ENCODE measurements around the gene BLVRB.
"Not testable (repeated sequence)": the region's sequence is repeated elsewhere in the genome, so short reads cannot be mapped to it uniquely, and the experiment has no call there.

BLVRB gene

DNA sequence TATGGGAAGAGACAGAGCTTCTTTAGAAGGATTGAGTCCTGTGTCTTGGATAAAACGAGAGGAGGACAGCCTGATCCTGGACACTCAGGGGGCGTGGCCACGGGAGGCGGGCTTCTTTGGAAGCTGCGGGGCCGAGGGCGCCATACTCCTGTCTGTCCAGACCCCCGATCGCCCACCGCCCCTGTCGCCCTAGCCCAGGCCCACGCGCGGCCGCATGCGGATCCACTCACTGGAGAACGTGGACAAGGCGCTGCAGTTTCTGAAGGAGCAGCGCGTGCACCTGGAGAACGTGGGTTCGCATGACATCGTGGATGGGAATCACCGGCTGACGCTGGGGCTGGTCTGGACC lies 24.3 kb upstream of the BLVRB start:
- in situ Hi-C loops (cut with HindIII; ENCODE audit: low sequenced_read_pairs): no loop called here

DNA sequence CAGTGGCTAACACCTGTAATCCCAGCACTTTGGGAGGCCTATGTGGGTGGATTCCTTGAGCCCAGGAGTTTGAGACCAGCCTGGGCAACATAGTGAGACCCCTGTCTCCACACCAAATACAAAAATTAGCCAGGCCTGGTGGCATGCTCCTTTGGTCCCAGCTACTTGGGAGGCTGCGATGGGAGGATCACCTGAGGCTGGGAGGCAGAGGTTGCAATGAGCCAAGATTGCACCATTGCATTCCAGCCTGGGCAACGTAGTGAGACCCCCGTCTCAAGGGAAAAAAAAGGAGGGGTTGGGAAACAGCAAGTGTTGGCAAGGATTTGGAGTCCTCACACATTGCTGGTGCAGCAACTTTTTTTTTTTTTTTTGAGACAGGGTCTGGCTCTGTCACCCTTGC lies 20.5 kb upstream of the BLVRB start:
- in situ Hi-C loops (cut with HindIII; ENCODE audit: low sequenced_read_pairs): no loop called here

DNA sequence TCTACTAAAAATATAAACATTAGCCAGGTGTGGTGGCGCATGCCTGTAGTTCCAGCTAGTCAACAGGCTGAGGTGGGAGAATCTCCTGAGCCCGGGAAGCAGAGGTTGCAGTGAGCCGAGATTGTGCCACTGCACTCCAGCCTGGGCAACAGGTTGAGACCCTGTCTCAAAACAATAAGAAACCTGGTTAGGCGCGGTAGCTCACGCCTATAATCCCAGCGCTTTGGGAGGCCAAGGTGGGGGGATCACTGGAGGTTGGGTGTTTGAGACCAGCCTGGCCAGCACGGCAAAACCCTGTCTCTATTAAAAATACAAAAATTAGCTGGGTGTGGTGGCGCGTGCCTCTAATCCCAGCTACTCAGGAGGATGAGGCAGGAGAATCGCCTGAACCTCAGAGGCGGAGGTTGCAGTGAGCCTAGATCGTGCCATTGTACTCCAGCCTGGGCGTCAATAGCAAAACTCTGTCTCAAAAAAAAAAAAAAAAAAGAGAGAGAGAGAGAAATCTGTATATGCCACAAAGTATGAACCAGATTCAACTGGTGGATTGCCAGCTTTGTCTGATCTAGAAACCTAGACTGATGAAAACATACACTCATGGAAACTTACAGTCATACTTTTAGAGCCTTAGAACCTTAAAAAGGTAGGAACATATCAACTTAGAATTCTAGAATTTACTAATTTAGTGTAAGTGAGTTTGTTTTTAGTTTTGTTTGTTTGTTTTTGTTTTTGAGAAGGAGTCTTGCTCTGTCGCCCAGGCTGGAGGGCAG lies 10.5 kb upstream of the BLVRB start:
- in situ Hi-C loops (cut with HindIII; ENCODE audit: low sequenced_read_pairs): not testable (repeated sequence)

DNA sequence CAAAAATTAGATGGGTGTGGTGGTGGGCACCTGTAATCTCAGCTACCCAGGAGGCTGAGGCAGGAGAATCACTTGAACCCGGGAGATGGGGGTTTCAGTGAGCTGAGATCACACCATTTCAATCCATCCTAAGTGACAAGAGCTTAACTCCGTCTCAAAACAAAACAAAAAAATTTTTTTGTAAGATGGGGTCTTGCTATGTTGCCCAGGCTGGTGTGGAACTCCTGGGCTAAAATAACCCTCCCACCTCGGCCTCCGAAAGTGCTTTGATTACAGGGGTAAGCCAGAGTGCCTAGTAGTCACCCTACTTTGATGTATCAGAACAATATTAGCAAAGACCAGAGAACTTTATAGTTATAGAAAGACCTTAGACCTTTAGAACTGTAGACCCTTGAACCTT lies 9.2 kb upstream of the BLVRB start:
- in situ Hi-C loops (cut with HindIII; ENCODE audit: low sequenced_read_pairs): no loop called here

DNA sequence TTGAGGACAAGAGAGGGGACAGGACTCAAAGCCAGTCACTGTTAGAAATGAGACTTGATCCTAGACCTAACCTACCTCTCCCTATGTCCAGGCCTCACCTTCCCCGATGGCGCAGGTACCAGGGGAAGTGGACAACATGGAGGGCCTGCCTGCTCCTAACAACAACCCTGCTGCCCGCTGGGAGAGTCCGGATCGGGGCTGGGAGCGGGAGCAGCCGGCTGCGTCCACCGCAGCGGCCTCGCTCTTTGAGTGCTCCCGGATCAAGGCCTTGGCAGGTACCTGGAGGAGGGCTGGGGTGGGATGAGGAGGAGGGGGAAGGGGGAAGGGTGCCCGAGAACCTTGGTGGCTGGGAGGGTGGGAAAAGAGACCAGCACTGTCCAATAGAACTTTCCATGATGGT lies 7.0 kb upstream of the BLVRB start:
- in situ Hi-C loops (cut with HindIII; ENCODE audit: low sequenced_read_pairs): no loop called here

DNA sequence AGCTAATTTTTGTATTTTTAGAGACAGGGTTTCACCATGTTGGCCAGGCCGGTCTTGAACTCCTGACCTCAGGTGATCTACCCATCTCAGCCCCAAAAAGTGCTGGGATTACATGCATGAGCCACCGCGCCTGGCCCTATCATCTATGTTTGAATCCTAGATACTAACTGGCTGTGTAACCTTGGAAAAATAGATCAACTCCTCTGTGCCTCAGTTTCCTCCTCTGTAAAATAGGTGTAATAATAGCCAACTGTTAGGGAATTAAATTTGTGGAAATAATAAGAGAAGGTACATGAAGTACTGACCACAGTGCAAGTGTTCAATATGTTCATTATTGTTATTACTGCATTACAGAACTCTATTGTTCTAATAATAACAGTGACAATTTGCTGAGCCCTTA lies 5.6 kb upstream of the BLVRB start:
- in situ Hi-C loops (cut with HindIII; ENCODE audit: low sequenced_read_pairs): no loop called here

DNA sequence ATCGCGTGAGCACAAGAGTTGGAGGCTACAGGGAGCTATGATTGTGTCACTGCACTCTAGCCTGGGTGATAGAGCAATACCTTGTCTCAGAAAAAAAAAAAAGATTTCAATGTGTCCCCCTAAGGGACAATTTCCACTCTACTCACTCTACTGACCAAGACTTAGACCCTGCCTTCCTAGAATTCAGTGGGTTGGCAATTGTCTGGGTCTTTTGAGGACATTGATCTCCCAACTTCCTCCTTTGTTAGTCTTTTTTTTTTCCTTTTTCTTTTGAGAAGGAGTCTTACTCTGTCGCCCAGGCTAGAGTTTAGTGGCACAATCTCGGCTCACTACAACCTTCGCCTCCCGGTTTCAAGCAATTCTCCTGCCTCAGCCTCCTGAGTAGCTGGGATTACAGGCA lies 3.5 kb upstream of the BLVRB start:
- in situ Hi-C loops (cut with HindIII; ENCODE audit: low sequenced_read_pairs): no loop called here

DNA sequence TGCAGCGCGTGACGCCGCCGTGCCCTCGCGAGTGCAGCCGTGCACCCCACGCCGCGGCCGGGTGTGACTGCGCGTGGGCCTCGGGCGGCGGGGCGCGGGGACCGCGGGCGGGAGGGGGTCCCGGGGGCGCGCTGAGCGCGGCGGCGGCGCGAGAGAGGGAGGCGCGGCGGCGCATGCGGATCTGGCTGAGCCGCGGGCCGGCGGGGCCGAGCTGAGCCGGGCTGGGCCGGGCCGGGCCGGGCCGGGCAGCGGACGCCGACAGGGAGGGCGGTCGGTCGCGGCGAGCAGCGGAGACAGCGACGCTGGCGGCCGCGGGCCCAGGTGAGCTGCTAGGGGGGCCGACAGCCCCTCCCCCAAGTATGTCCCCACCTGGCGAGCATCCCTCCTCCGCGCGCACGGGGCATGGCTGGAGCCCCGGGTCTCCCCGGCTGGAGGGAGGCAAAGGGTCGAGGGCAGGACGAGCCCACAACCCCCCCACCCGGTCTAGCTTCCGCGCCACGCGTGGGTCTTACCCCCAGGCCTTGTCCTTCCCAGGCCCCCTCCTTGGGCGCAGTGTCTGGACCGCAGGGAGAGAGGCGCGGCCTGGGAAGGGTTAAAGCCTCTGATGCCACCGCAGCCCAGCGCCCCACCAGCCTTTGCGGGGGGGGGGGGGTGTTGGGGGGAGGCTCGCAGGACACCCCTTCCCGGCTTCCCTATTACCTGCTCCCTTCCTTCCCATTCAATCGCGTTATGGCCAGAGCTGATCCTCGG lies 1.6 kb upstream of the BLVRB start, which contains the start of gene SPTBN4:
TSS of gene SPTBN4 (plus strand) at position 17 of the 750 bp plus-strand sequence. CDS start 5,621 bp downstream, outside the sequence.
- in situ Hi-C loops (cut with HindIII; ENCODE audit: low sequenced_read_pairs): no loop called here

DNA sequence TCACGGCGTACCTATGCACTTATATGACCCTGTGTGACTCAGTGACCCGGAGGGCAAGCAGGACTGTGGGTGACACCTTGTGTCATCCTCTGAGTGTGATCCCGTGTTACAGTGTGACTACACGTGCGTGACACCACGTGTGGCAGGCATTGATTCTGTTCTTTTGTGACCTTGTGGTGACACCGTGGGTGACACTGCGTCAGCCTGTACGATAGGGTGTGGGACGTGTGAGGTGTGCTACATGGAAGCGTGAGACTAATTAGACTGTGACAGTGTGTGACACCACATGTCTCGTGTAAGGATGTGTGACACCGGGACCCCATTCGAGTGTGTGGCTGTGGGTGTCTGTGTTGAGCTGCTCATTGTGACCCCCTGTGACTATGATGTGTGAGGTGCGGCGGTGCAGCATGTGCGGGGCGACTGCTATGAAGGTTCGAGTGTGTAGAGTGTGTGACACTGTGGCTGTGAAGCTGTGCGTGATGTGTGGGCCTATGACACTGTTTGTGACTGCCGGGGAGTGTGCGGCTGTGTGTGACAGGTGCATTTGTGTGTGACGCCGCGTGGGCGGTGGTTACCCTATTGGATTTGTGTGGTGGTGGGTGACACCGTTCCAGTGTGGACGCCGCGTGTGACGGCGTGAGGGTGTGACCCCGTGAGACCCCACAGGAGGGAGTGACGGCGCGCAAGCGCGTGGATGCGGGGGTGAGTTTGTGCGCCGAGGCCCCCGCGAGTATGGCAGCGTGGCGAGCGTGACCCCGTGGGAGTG lies 857 bp upstream of the BLVRB start:
- in situ Hi-C loops (cut with HindIII; ENCODE audit: low sequenced_read_pairs): no loop called here

DNA sequence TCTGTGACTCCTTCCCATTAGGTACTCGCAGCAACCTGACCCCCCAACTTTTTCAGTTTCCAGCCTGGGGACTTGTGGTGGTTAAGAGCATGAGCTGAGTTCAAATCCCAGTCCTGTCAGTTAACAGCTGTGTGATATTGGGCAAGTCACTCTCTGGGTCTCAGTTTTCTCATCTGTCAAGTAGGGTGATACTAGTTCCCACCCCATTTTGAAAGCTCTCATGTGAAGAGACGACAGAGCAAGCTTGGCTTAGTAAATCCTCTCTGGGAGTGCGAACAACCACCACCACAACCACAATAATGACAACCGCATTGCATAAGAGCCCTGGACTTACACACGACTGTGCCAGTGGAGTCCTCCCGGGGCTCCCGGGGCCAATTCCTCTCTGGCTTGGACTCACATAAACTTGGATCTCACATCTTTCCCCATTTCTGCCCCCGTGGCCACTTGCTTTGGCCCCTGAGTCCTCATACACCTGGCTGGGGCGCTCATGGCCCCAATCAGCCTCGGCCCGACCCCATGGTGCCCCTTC lies 454 bp downstream of the BLVRB start:
- in situ Hi-C loops (cut with HindIII; ENCODE audit: low sequenced_read_pairs): no loop called here

DNA sequence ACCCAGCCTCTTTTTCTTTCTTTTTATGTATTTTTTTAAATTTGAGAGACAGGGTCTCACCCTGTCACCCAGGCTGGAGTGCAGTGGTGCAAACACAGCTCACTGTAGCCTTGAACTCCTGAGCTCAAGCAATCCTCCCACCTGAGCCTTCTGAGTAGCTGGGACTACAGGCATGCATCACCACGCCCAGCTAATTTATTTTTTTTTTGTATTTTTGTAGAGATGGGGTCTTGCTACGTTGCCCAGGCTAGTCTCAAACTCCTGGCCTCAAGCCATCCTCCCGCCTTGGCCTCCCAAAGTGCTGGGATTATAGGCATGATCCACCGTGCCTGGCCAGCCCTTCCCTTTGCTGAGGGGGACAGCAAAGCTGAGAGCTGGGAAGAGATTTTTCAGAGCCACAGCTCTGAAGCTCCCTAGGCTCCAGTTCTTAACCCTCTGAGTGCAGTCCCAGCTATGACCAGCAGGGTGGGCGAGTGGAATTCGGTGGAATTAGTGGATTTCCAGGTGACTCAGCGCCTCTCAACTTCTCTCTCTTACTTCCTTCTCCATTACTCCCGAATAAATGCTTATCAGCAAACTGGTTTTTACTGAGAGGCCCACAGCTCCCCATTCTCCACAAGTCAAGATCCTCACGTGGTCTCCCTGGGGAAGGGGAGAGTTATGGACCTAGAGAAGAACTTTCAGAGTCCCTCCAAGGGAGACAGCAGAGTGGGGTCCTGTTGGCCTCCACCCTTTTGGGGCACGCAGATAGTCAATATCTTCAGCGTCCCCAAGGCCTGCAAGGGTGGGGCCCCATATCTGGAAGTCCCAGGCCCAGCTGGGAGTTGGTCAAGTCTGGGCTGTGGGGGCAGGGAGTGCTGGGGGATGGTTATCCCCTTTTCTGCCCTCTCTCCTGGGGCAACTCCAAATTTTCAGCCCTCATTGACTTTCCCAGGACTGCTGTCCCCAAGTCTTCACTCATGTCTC lies 1.2 kb downstream of the BLVRB start:
- in situ Hi-C loops (cut with HindIII; ENCODE audit: low sequenced_read_pairs): no loop called here

DNA sequence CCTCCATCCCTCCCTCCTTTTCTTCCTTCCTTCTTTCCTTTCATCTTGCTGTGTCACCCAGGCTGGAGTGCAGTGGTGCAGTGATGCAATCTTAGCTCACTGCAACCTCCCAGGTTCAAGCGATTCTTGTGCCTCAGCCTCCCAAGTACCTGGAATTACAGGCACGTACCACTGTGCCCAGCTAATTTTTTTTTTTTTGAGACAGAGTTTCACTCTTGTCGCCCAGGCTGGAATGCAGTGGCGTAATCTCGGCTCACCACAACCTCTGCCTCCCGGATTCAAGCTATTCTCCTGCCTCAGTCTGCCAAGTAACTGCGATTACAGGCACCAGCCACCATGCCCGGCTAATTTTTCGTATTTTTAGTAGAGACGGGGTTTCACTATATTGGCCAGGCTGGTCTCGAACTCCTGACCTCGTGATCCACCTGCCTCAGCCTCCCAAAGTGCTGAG lies 1.9 kb downstream of the BLVRB start:
- in situ Hi-C loops (cut with HindIII; ENCODE audit: low sequenced_read_pairs): not testable (repeated sequence)

DNA sequence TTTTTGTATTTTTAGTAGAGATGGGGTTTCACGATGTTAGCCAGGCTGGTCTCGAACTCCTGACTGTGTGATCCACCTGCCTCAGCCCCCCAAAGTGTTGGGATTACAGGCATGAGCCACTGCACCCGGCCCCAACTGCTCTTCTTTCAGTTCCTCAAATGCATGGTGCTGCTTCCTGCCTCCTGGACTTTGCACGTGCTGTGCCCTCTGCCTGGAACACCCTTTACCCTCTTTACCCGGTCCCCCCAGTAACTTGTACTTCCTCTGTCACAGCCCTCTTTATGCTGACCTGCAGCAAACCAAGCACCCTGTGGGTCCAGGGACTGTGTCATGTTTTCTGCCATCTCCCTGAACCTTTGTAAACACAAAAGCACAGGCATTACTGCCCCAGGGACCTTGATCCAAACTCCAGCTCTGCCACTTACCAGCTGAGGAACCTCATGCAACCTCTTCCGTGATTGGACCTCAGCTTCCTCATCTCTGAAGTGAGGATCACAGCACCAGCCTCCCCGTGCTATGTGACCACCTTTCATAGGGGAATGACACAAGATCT lies 3.8 kb downstream of the BLVRB start:
- in situ Hi-C loops (cut with HindIII; ENCODE audit: low sequenced_read_pairs): no loop called here

DNA sequence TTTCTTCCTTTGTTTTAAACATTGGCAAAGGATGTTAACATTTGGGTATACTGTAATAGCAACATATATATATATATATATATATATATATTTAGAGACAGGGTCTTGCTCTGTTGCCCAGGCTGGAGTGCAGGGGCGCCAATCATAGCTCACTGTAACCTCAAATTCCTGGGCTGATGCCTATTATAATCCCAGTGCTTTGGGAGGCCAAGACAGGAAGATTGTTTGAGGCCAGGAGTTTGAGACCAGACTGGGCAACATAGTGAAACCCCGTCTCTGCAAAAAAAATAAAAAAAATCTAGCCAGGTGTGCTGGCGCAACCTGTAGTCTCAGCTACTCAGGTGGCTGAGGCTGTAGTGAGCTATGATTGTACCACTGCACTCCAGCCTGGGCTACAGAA lies 5.4 kb downstream of the BLVRB start:
- in situ Hi-C loops (cut with HindIII; ENCODE audit: low sequenced_read_pairs): no loop called here

DNA sequence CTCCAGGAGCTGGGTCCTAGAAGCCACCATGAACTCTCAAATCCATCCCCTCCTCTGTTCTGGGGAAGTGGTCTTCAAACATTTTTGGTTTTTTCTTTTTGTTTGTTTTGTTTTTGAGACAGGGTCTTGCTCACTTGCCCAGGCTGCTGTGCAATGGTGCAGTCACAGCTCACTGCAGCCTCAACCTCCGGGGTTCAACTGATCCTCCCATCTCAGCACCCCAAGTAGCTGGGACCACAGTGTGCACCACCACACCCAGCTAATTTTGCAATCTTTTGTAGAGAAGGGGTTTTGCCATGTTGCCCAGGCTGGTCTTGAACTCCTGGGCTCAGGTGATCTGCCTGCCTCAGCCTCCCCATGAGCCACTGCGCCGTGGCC lies 7.0 kb downstream of the BLVRB start:
- in situ Hi-C loops (cut with HindIII; ENCODE audit: low sequenced_read_pairs): no loop called here

DNA sequence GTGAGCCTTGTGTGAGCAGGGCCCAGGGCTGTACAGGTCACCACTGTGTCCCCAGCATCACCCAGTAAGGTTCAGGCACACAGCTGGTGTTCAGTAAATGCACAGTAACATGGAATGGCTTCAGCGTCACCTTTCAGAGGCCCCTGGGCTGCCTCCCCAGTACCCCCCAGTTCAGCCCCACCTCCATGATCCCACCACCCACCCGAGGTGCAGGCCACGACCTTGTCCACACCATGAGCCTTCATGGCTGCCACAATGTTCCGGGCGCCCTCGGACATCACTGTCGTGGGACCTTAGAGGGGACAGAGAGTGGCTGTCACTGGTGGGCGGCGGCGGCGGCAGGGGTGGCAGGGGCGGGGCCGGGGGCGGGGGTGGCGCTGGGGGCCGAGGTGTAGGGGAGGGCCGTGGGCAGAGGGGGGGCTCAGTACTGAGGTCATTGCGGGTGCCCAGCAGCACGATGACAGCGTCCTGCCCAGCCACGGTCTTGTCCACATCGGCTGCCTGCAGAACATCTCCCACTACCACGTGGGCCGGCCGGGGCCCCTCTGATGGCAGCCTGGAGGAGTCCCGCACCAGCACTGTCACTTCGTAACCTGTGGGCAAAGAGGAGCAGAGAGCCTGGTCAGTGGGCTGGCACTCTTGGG lies 7.5 kb downstream of the BLVRB start:
- in situ Hi-C loops (cut with HindIII; ENCODE audit: low sequenced_read_pairs): no loop called here

DNA sequence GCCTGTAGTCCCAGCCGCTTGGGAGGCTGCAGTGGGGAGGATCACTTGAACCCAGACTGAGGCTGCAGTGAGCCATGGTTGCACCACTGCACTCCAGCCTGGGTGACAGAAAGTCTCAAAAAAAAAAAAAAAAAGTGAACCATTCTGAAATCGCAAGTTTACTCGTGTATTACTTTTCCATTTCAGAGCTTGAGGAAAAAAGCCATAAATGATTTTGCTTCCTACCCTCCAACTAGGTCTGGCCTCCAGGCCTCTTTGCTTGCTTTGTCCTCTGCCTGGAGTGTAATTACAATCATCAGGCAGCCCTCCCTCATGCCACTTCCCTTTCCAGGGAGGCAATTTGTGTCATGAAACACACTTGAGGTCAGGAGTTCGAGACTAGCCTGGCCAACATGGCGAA lies 8.5 kb downstream of the BLVRB start:
- in situ Hi-C loops (cut with HindIII; ENCODE audit: low sequenced_read_pairs): no loop called here

DNA sequence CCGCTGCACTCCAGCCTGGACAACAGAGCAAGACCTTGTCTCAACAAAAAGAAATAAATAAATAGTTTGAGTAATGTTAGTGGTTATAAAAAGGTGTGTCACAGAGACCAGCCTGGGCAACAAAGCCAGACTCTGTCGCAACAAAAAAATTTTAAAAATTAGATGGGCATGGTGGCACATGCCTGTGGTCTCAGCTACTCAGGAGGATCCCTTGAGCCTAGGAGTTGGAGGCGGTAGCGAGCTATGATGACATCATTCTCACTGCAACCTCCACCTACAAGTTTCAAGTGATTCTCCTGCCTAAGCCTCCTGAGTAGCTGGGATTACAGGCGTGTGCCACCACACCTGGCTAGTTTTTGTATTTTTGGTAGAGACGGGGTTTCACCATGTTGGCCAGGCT lies 11.6 kb downstream of the BLVRB start:
- in situ Hi-C loops (cut with HindIII; ENCODE audit: low sequenced_read_pairs): not testable (repeated sequence)

DNA sequence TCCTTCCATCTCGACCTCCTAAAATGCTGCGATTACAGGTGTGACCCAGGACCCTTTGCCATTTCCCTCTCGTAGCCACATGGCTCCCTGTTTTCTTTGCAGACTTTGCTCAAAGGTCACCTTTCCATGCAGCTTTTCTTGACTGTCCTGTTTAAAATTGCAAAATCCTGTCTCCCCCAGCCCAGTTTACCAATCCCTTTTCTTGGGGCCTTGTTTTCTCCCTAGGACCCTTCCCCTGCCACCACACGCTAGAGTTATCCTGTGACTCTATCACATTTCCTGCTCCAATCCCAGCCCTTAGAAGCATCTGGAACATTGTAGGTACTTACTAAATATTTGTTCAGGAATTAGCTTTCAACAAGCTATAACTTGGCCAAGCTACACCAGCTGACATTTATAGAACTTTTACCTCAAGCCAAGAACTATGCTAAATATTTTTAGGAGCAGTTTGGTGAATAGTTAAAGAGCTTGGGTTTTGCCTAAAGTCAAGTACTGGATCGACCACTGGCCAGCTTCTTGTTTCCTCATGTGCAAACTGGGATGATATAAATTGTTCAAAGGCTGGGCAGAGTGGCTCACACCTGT lies 12.3 kb downstream of the BLVRB start:
- in situ Hi-C loops (cut with HindIII; ENCODE audit: low sequenced_read_pairs): no loop called here
